ENCODE data around the gene PRKCSH.

The PRKCSH gene

GRCh38 chr19:11478167-11479089 lies 43.0 kb downstream of the PRKCSH start:
- DNase-seq (ENCODE audit: low spot score) = peak; percentile 73

GRCh38 chr19:11479090-11479897 lies 43.9 kb downstream of the PRKCSH start:
- peak; percentile 88 for DNase-seq (ENCODE audit: low spot score)

DNA sequence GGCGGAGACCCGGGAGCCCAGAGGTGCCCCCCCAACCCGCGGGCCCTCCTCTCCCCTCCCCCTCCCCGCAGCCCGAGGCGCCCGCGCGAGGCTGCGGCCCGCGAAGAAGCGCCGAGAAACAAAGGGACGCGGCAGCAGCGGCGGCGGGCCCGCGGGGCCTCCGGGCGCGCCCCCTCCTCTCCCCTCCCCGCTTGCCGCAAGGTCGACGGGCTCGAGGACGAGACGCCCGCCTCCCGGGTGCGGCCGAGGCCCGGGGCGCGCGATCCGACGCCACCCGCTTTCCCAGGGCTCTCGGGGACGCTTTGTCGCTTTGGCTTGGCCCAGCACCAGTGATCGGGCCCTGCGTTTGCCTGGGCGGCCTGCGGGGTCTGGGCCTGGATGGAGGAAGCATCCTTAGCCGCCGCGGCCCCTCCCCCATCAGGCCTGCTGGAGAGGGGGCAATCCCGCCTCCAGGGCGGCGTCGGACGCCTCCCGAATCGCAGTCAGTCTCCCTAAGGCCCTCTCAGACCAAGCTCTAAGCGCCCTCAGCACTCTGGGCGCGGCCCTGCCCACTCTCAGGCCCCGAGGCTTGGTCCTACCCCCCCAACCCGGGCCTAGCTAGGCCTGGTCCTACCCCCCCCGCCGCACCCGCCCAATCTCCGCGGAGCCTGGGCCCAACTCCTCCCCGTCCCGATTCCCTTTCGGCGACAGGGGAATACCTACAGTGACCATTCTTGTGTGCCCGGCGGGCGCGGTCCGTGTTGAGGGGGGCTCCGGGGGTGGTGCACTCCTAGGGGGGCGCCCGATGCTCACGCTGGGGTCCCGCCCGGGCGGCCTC lies 44.7 kb downstream of the PRKCSH start:
- peak; percentile 41 for DNase-seq (ENCODE audit: low spot score)

DNA sequence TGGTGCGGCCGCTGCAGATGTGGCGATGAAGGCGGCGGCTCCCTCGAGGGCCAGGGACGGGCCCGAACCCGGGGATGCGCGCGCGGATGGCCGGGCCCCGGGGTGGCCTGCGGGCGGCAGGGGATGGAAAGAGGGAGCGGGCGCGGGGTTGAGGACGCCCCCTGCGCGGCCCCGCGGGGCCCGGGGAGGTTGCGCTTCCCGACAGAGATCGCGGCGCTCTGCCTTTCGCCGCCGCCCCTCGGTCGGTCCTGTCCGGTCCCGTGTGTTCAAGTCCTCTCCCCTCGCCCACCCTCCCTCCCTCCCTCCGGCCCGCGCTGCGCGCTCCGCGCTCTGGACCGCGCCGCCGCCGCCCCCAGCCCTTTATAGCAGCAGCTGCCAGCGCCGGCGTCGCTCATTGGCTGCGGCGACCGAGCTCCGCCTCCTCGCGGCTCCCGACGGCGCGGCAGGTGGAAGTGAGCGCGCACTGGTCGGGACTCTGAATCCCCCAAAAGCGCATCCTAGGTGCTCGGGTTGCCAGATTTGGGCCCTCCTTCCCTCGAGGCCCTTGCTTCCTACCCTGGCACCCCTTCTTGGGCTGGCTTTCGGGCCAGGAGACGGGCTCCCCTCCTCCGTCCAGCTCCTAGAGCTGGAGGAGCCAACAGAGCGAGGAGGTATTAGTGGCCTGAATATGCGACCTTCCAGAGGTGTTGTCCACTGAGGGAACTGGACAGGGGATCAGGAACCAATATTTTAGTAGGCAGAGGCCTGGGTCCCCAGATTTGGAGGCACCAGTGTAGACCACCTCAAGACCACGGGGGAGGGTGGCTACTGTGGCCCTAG lies 45.5 kb downstream of the PRKCSH start, which contains the start of gene ELAVL3:
Gene ELAVL3, minus strand, starts transcription at position 332 of the 819 bp plus-strand sequence. CDS start 438 bp downstream, outside the sequence.
- peak; percentile 80 for DNase-seq (ENCODE audit: low spot score)

GRCh38 chr19:11481534-11482383 lies 46.3 kb downstream of the PRKCSH start:
- DNase-seq (ENCODE audit: low spot score) = peak; percentile 98

DNA sequence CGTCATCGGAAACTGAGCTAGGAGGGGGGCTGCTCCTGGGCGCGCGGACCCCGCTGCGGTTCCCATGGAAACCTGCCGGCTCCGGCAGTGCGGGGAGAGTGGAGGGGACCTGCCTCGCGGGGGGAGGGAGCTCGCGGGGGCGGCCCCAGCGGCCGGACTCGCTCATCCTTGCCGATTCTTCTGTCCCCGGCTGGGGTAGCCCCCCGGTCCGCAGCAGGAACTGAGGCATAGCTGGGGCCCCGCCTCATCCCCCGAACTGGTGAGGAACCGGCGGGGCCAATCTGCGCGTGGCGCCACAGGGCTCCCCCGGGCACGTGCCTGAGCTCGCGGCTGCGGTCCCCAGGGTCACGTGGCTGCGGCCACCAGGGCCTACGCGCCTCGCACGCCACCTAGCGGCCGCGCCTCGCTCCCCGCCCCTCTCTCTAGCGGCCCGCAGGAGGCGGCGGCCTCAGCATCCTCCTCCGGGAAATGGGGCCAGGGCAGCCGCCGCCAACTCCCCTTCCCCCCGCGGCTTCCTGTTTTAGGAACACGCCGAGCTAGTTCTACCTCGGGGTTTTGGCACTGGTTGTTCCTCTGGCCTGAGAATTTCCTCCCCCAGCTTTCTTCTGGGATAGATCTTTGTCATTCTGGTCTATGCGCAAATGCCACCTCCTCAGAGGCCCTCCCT lies 47.1 kb downstream of the PRKCSH start:
- DNase-seq (ENCODE audit: low spot score) = peak; percentile 84

DNA sequence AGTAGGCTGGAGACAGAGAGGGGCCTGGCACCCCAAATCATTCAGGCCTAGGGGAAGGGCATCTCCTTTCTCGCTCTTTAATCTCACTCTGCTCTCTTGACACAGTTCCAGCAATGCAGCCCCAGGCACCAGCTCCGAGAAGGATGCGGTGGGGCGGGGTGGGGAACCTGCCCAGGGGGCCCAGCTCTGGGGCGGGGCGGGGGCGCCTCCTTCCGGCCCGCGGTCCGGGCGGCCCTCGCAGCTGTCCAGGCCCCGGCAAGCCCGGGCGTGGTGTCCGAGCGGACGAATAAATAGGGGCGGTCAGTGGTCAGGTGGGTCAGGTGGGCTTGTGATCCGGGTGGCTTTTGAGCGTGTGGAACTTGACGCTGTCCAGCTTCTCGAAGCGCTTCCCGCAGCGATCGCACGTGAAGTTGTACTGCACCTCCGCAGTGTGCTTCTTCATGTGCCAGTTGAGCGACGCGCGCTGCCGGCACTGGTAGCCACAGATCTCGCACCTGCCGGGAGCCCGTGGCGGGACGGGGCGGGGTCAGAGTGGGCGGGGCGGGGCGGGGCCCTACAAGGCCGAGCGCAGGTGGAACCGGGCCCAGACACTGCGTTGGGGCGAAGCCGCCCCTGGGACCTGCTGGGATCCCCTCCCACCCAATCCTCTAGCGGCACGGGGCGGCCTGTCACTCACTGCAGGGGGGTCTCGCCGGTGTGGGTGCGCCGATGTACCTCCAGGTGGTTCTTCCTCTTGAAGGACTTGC lies 48.1 kb downstream of the PRKCSH start:
- no peak for DNase-seq (ENCODE audit: low spot score)

DNA sequence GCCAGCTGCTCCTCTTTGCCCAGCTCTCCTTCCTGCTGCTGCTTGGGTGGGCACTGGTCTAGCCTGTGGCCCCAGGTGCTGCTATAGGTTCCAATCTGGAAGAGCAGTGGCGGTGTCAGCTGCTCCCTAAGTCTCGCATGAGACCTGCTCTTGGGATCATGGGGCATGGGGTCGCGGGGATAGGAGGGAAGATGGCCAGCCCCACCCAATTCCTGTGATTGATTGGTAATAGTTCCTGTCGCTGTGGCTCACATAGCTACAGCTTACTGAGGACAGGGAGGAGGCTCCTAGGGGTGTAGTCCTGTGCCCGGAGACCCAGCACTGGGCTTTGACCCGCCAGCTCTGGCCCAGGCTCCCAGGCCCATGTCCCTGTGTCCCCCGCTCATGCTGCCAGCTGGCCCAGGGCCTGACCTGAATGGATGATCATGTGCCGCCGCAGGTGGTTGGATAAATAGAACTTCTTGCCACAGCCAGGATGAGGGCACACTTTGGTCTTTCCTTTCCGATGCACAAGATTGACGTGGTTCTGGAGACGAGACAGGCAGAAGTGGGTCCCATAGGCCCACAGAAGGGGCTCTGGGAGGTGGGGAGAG lies 49.9 kb downstream of the PRKCSH start:
- no peak for DNase-seq (ENCODE audit: low spot score)

GRCh38 chr19:11486661-11487503 lies 51.4 kb downstream of the PRKCSH start:
- DNase-seq (ENCODE audit: low spot score) = no peak

GRCh38 chr19:11489378-11489777 lies 53.9 kb downstream of the PRKCSH start:
- no peak for DNase-seq (ENCODE audit: low spot score)

- DNase-seq (ENCODE audit: low spot score) = no peak
Measured at GRCh38 chr19:11494634-11495285, 59.3 kb downstream of the PRKCSH start.

DNA sequence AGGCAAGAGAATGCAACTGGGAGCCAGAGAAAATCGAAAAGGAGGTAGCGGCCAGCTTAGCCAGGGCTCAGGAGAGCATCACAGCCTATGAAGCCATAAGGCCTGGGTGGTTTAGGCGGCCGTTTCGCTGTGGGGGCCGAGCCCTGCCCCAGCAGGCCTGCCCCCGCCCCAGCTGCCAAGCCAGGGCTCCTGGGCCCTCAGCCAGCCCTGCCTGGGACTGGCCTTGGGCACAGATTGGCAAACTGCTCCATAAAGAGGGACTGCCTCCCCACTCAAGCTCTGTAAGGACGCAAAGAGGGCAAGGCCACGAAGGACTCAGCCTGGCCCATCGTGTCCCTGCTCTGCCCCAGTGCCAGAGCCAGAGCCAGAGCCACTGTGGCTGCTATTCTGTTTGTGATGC lies 60.0 kb downstream of the PRKCSH start:
- no peak for DNase-seq (ENCODE audit: low spot score)

GRCh38 chr19:11495885-11496284 lies 60.5 kb downstream of the PRKCSH start:
- DNase-seq (ENCODE audit: low spot score) = no peak

DNA sequence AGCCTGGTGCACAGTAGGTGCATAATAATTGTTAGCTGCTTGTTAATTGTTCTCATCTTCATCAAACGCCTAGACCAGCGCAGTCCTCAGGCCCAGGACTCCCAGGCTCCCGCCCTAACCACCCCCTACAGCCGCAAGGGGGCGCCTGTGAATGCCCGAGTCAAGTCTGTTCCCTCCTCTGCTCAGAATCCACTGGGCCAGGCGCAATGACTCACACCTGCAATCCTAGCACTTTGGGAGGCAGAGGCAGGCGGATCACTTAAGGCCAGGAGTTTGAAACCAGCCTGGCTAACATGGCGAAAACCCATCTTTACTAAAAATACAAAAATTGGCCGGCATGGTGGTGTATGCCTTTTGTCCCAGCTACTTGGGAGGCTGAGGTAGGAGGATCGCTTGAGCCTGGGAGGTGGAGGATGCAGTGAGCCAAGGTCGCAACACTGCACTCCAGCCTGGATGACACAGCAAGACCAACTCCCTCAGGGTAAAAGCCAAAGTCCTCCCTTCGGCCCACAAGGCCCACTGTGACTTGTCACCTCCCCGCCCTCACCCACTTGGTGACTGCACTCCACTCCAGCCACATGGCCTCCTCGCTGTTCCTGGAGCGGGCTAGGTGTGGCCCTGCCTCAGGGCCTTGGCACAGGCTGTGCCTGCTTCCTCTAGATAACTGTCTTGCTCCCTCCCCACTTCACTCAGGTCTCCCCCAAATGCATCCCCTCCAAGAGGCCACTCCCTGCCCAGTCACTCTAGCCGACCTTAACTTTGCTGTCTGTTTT lies 61.1 kb downstream of the PRKCSH start:
- DNase-seq (ENCODE audit: low spot score) = no peak

- no peak for DNase-seq (ENCODE audit: low spot score)
Measured at GRCh38 chr19:11499220-11499726, 63.8 kb downstream of the PRKCSH start.

- no peak for DNase-seq (ENCODE audit: low spot score)
Measured at GRCh38 chr19:11499890-11500420, 64.5 kb downstream of the PRKCSH start.

Data from globus pallidus (tissue), 1 donor.